ENCODE data around the gene PER2.

The PER2 gene

DNA sequence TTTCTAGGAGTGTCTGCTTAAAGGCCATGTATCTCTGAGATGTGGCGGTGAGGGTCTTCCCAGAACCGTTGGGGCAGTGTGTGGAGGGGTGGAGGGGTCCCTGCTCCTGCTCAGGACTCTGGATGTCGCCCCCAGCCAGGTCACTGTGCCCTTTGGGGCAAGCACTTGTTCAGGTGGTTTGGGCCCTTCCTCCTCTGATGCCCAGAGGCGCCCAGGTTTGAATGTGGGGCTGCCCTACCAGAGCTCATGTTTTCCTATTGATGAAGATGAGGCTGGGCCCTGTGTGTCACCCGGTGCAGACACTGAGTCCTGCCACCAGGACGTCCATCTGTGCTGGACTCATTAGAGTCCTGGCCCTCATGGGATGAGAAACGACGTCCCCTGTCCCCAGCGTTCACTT is 14.3 kb upstream of the PER2 start:
- FAIRE-seq: no peak
- no peak for TF ChIP-seq POLR2A (IDR thresholded peaks at IDR 0.05; ENCODE audit: low read depth, low read length)
- no peak for DNase-seq (ENCODE audit: insufficient read length, low spot score)

DNA sequence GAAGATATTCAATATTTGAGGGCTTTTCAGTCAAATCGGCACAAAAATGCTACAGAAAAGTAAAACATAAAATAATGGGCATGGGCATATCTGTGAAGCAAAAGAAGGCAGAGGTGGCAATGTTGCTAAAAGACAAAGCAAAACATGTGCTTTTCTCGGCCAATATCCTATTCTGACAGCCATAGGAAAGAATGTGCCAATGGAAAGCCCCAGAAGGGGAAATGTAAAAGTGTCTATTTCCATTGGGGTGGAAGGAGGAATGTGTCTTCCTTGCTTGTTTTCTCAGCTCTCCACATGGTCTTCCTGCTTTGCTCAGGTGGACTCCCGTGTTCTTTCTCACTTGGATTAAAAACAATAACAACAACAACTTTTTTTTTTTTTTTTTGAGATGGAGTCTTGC is 13.7 kb upstream of the PER2 start:
- TF ChIP-seq POLR2A (IDR thresholded peaks at IDR 0.05; ENCODE audit: low read depth, low read length): no peak

DNA sequence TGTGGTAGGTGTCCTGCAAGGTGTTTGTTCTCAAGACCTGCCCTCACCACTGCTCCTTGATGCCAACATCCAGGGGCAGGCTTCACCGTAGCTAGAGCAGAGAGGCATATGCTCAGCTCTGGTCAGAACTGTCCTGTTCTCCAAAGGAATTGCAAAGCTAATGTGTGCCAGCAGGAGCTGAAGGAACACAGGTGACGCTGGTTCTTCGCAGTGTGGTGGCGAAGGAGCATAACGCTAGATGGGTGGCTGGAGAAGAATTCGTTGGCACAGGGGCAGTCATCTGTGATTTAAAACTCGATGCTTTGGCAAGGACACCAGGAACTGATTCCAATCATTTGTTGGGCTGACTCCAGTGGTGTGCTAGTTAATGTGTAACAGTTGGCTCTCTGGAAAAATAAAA is 11.4 kb upstream of the PER2 start:
- TF ChIP-seq POLR2A (IDR thresholded peaks at IDR 0.05; ENCODE audit: low read depth, low read length): no peak
- FAIRE-seq (no peak), DNase-seq (ENCODE audit: insufficient read length, low spot score) (no peak)

More for the DNA sequence above, 13.7 kb upstream of the PER2 start:
- no peak for DNase-seq (ENCODE audit: insufficient read length, low spot score)
- FAIRE-seq: no peak

DNA sequence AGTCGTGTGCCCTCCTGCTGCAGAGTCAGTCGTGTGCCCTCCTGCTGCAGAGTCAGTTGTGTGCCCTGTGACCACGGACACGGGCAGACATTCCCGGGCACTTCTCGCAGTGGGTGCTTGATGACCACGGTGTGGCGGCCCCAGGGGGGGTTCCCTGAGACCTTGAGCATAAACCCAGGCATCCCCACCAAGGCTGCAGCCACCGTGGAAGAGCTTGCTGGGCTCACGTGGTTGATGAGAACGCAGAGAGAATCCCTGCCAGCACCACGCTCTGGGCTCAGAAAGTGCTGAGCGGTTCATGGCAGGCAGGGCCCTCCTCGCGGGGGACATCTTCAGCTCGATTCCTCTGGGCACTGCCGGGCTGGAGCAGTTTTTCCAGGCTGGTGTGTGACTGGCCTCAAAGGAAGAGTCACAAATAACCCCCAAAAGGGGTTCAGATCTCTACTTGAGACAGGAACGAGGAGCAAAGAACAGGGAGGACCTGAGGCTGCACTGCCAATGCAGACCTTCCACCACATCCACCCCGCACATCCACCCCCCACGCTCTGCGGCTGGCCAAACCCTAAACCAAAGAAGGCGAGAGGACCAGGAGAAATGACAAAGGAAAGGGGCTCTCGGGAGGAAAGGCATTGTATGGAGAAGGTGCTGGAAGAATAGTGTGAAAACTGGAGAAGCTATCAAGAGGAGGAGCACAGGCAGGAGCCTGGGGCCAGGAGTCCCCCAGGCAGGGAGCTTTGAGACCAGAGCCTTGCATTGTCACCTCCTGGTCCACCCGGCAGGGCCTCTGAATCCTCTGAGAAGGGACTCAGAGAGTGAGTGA is 8.4 kb upstream of the PER2 start:
- TF ChIP-seq POLR2A (IDR thresholded peaks at IDR 0.05; ENCODE audit: low read depth, low read length): no peak
- no peak for DNase-seq (ENCODE audit: insufficient read length, low spot score)
- no peak for FAIRE-seq

DNA sequence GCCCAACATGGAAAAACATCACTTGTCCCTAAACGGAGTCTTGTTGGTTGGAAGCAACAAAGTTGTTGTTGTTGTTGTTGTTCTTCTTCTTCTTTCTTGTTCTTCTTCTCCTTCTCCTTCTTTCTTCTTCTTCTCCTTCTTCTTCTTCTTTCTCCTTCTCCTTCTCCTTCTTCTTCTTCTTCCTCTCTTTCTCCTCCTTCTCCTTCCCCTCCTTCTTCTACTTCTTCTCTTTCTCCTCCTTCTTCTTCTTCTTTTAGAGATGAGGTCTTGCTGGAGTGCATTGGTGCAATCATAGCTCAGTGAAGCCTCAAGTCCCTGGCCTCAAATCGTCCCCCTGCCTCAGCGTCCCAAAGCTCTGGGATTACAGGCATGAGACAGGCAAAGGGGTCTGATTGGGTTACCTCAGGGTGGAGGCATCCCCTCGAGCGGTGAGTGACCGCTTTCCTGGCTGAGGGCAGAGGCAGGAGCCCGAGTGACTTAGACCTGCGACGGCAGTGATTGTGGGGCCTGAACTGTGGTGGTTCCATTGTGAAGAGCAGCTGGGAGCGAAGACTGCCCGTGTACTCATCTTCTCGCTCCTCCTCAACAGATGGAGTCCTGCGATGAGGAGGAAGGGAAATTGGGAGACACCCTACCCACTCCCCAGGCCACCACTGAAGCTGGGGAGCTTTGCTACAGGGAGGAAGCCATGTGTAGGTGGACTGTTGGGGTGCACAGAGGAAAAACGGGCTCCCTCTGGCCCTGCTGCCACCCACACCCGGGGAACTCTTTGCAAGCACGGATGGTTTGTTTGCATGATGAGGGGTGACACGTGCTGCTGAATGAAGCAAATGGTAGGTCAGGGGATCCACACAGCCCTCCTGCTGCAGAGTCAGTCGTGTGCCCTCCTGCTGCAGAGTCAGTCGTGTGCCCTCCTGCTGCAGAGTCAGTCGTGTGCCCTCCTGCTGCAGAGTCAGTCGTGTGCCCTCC is 7.0 kb upstream of the PER2 start:
- no peak for DNase-seq (ENCODE audit: insufficient read length, low spot score)
- TF ChIP-seq POLR2A (IDR thresholded peaks at IDR 0.05; ENCODE audit: low read depth, low read length): no peak
- FAIRE-seq: no peak

DNA sequence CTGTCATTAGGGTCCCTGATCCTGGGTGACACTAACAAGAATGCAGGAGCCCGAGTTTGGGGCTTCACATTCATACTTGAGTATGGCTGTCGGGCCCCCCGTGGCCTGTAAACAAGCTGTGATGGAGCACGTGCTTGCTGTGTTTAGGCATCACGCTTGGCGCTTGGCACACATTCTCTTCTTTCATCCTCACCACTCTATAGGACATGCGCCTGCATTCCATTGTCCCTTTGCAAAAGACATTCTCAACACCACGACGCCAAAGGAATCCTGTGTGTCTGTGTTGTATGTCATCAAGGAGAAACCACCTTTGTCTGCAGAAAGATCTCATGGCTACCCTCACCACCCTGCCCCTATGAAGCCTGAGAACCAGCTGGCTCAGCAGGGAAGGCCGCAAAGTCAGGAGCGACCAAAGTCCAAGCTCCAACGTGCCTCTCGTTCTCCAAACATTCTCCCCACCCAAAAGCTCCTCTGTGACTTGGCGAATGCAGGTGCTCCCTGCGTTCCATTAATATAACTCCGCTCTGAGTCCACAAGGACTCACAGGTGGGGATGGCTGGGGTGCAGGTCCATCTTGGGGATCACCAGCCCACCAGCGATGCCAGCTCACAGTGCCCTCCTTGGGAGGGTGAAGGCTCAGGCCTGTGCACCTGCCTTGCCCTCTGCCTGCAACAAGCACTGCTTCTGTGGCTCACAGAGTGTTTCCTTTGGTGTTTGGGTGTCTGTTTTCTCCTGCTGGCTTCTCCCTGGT is 6.2 kb upstream of the PER2 start:
- no peak for DNase-seq (ENCODE audit: insufficient read length, low spot score)
- no peak for TF ChIP-seq POLR2A (IDR thresholded peaks at IDR 0.05; ENCODE audit: low read depth, low read length)
- FAIRE-seq: no peak

DNA sequence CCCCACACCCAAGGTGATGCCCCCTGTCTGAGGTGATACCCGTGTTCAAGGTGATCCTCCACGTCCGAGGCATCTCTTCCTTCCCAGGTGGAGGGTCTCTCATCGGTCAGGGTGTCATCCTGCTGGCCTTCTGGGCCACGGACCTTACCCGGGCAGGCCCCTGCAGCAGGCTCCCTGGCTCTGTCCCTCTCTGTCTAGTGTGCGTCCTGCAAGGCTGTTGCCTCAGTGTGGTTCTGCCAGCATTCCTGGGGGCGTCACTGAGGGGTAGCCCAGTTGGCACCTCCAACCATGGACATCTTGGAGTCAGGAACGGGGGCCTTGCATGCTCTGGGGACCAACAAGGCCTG is 5.6 kb upstream of the PER2 start:
- no peak for DNase-seq (ENCODE audit: insufficient read length, low spot score)
- no peak for TF ChIP-seq POLR2A (IDR thresholded peaks at IDR 0.05; ENCODE audit: low read depth, low read length)
- no peak for FAIRE-seq

DNA sequence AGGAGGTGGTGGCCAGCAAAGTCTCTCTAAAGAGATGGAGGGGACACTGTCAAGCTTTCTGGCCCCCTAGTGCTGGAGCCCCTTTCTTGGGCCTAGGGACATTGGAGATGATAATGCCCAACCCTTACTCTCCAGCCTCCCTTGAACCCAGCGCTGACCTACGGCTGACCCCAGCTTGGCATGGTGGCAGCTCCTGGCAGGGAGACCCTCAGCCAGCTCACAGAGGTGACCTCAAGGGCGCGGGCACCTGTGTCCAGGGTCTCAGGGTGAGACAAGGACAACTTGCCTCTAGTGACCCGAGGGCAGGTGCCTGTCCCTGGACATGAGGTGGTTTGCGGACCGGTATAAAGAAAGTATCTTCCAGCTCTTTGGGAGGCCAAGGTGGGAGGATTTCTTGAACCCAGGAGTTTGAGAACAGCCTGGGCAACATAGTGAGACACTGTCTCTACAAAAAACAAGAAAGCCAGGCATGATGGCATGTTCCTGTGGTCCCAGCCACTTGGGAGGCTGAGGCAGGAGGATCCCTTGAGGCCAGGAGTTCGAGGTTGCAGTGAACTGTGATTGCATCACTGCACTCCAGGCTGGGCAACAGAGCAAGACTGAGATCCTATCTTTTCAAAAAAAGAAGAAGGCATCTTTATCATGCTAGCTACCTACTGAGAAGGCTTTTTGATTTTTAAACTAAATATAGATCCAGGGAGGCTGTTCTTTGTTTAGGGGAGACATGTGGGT is 3.3 kb upstream of the PER2 start:
- DNase-seq (ENCODE audit: insufficient read length, low spot score) (no peak), FAIRE-seq (no peak)
- TF ChIP-seq POLR2A (IDR thresholded peaks at IDR 0.05; ENCODE audit: low read depth, low read length): no peak

DNA sequence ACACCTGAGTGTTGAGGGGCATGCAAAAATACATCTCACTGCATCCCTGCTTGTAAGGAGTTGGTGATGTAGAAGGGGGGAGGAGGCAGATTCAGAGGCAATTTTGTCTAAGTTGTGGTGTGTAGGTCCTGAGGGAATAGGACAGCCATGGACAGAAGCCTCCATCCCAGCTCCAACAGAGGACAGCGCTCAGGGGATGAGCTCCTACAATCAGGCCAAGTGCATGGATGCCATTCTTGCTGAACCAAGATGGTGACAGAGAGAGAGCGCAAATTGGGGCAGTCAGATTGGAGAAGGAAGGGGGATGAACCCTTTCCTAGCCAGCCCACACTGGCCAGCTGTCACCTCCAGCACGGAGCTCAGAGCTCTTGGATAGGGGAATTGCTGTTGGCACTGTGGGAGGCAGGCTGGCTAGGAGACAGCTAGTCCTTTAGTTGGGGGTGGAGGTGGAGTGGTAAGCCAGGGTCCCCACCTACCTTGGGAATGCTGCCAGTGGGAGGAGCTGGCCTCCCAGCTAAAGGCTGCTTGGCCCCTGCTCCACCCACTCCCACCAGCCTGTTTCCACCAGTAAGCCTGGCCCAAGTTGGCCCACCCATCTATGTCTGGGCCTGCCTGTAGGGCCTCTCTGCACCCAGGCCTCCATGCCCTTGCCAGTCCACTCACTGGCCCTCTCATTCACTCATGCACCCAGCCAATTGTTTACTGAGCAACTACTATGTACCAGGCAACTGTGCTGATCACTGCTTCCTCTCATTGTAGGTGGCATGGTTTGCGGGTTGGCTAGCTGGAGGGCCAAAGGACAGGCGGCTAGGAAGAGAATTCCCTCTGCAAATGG is 2.5 kb upstream of the PER2 start:
- no peak for TF ChIP-seq POLR2A (IDR thresholded peaks at IDR 0.05; ENCODE audit: low read depth, low read length)
- FAIRE-seq (no peak), DNase-seq (ENCODE audit: insufficient read length, low spot score) (no peak)

DNA sequence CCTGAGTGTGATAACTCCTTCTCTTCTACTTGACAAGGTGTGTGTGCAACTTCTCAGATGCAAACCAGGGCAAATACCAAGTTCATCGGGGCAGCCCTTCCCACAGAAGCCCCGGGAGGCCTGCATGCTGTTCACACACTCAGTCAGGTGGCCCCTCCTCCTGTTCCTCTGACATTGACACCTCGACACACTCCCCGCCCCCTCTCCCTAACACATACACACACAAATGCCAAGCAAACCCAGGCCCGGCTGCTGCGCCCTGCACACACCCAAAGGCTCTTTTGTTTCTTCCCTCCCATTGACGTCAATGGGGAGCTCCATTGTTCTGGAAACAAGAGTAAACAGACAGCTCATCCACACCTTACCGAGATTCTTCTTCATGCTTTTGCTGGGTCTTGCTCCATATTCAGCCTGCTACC is 1.7 kb upstream of the PER2 start:
- no peak for DNase-seq (ENCODE audit: insufficient read length, low spot score)
- no peak for TF ChIP-seq POLR2A (IDR thresholded peaks at IDR 0.05; ENCODE audit: low read depth, low read length)
- FAIRE-seq: no peak

DNA sequence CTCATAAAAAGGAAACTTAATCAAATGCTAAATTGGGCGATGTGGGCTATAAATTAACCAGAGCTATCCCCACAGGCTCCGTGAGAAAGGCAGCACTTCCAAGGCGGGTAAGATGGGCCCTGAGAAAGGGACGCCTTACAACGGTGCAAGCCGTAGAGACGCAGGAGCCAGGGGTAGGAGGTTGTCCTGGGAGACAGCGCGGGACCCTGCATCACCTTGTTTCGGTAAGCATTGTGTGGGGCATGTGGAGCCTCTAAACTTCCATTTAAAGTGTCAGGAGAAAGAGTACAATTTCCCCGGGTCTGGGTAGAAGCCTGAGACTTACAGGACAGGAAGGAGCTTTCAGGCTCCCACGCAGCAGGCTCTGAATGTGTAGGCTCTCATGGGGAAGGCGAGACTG is 1.2 kb upstream of the PER2 start:
- DNase-seq (ENCODE audit: insufficient read length, low spot score): no peak
- no peak for TF ChIP-seq POLR2A (IDR thresholded peaks at IDR 0.05; ENCODE audit: low read depth, low read length)
- FAIRE-seq: no peak
